A549 (cell line): ENCODE results near the gene HNF4A. TPM values are rescaled to one million over a fixed set of nuclear protein-coding genes. Genes with fewer than 3 reads are reported as not detected.

ENCODE experiments used
- ATAC-seq, 2 experiments: fragments of 200-7000 bp in 1 of 2; fragments of >200 bp in 1 of 2; cut with Nextera tagmentation in 1 of 2; cut with Tn5 transposase in 1 of 2; 3 replicates each; pipeline versions ENCODE4 v1.8.0 to v1.9.1; 2018 to 2020; ENCODE audit warnings: mild to moderate bottlenecking in 1 of 2, moderate library complexity in 1 of 2
- CTCF ChIA-PET: fragments of 300-600 bp; sonication (Branson Sonifier 250); formaldehyde crosslinking; extraction: SDS; loops from one replicate; lab custom pipeline; 2021; ENCODE audit warnings: antibody characterized with exemption, inconsistent platforms; lab: Yijun Ruan, JAX
- POLR2A ChIA-PET: fragments of 350-600 bp; formaldehyde crosslinking; extraction: SDS; loops from one replicate; lab custom pipeline; 2021; ENCODE audit warnings: antibody characterized with exemption, inconsistent platforms; lab: Yijun Ruan, JAX
- DNase-seq, 2 experiments: peaks; one replicate each; pipeline versions ENCODE4 v3.0.0 to v3.0.0-alpha.2; 2011 to 2016; ENCODE audit warnings: low read depth in 1 of 2, low spot score in 1 of 2
- FAIRE-seq: peaks from 2 replicates; lab custom pipeline; 2011; peaks lifted over from hg19 to GRCh38; lab: Jason Lieb, UNC
- H3K27ac ChIP-seq, 2 experiments: fragments of >200 bp; sonication (Bioruptor Twin); formaldehyde crosslinking; 3 replicates each; pipeline ENCODE4 v1.5.1; 2016 to 2017
- H3K4me1 ChIP-seq: fragments of >200 bp; sonication (Bioruptor Twin); formaldehyde crosslinking; 3 replicates; pipeline ENCODE4 v1.6.1; 2016
- H3K4me2 ChIP-seq: fragments of >200 bp; sonication (Bioruptor Twin); formaldehyde crosslinking; 3 replicates; pipeline ENCODE4 v1.6.1; 2016
- H3K4me3 ChIP-seq: fragments of >200 bp; sonication (Bioruptor Twin); formaldehyde crosslinking; 3 replicates; pipeline ENCODE4 v1.5.1; 2016
- H3K9me3 ChIP-seq: fragments of >200 bp; sonication (Bioruptor Twin); formaldehyde crosslinking; 3 replicates; pipeline ENCODE4 v1.6.1; 2016
- CHD2 ChIP-seq: fragments of 150-350 bp; IDR thresholded peaks from 2 replicates; pipeline ENCODE4 v1.6.1; 2014; ENCODE audit warnings: low read length; ENCODE audit not compliant: partially characterized antibody
- E2F6 ChIP-seq: IDR thresholded peaks from 2 replicates; pipeline ENCODE4 v1.6.1; 2012; ENCODE audit warnings: low read depth, borderline replicate concordance
- EHF ChIP-seq: fragments of 250-450 bp; sonication (Bioruptor Pico); IDR thresholded peaks from 2 replicates; pipeline ENCODE4 v1.5.0; 2020; ENCODE audit warnings: mild to moderate bottlenecking
- ESRRA ChIP-seq: fragments of 150-350 bp; IDR thresholded peaks from 2 replicates; pipeline ENCODE4 v1.6.1; 2014; ENCODE audit warnings: mild to moderate bottlenecking, low read length, borderline replicate concordance
- FOXS1 ChIP-seq: fragments of 250-450 bp; sonication (Bioruptor Pico); IDR thresholded peaks from 2 replicates; pipeline ENCODE4 v1.5.0; 2020; ENCODE audit warnings: mild to moderate bottlenecking, moderate library complexity
- HDAC2 ChIP-seq: fragments of 200-600 bp; sonication (generic); IDR thresholded peaks from 2 replicates; pipeline ENCODE4 v1.6.1; 2016
- HES2 ChIP-seq: fragments of >200 bp; sonication (Bioruptor Twin); formaldehyde crosslinking; IDR thresholded peaks from 2 replicates; pipeline ENCODE4 v1.6.1; 2016
- HEYL ChIP-seq: fragments of 250-450 bp; sonication (Bioruptor Pico); IDR thresholded peaks from 2 replicates; pipeline ENCODE4 v1.8.0; 2021; ENCODE audit warnings: mild to moderate bottlenecking, moderate library complexity
- HOXB13 ChIP-seq: fragments of 250-450 bp; sonication (Bioruptor Pico); IDR thresholded peaks from 2 replicates; pipeline ENCODE4 v1.5.0; 2020; ENCODE audit warnings: low read depth, mild to moderate bottlenecking, moderate library complexity
- HOXB5 ChIP-seq: fragments of 250-450 bp; sonication (Bioruptor Pico); IDR thresholded peaks from 2 replicates; pipeline ENCODE4 v1.5.0; 2020; ENCODE audit warnings: mild to moderate bottlenecking, moderate library complexity
- KDM1A ChIP-seq: fragments of 200-600 bp; sonication (generic); IDR thresholded peaks from 2 replicates; pipeline ENCODE4 v1.6.1; 2016; ENCODE audit warnings: low read depth, mild to moderate bottlenecking
- KDM5A ChIP-seq: fragments of 200-600 bp; sonication (generic); IDR thresholded peaks from 2 replicates; pipeline ENCODE4 v1.6.1; 2016; ENCODE audit warnings: antibody characterized with exemption, mild to moderate bottlenecking
- MAX ChIP-seq: IDR thresholded peaks from 2 replicates; pipeline ENCODE4 v1.6.1; 2012
- NR3C1 ChIP-seq: fragments of >200 bp; sonication (Bioruptor Twin); formaldehyde crosslinking; IDR thresholded peaks from 3 replicates; pipeline ENCODE4 v1.6.1; 2017
- PBX3 ChIP-seq: IDR thresholded peaks from 2 replicates; pipeline ENCODE4 v1.6.1; 2012
- RARB ChIP-seq: fragments of 250-450 bp; sonication (Bioruptor Pico); IDR thresholded peaks from 2 replicates; pipeline ENCODE4 v1.8.0; 2021; ENCODE audit warnings: mild to moderate bottlenecking, moderate library complexity
- RFX5 ChIP-seq: fragments of 450-650 bp; IDR thresholded peaks from 2 replicates; pipeline ENCODE4 v1.7.1; 2014; ENCODE audit warnings: antibody characterized with exemption, mild to moderate bottlenecking, moderate library complexity
- RNF2 ChIP-seq: fragments of 200-600 bp; sonication (generic); IDR thresholded peaks from 2 replicates; pipeline ENCODE4 v1.6.1; 2016; ENCODE audit warnings: low read depth, mild to moderate bottlenecking, antibody characterized with exemption, moderate library complexity, borderline replicate concordance
- SMC3 ChIP-seq: fragments of >200 bp; sonication (Bioruptor Twin); formaldehyde crosslinking; IDR thresholded peaks from 3 replicates; pipeline ENCODE4 v1.6.1; 2018; ENCODE audit warnings: inconsistent platforms
- TFCP2L1 ChIP-seq: fragments of 250-450 bp; sonication (Bioruptor Pico); IDR thresholded peaks from 2 replicates; pipeline ENCODE4 v1.5.0; 2021; ENCODE audit warnings: mild to moderate bottlenecking
- TP53 ChIP-seq: fragments of 250-450 bp; sonication (Bioruptor Pico); IDR thresholded peaks from 2 replicates; pipeline ENCODE4 v1.5.0; 2021; ENCODE audit warnings: mild to moderate bottlenecking, moderate library complexity
- USF2 ChIP-seq: fragments of 450-650 bp; IDR thresholded peaks from 2 replicates; pipeline ENCODE4 v1.6.1; 2014; ENCODE audit warnings: antibody characterized with exemption
- ZFP36 ChIP-seq: fragments of 450-650 bp; IDR thresholded peaks from 2 replicates; pipeline ENCODE4 v1.6.1; 2014; ENCODE audit warnings: borderline replicate concordance; ENCODE audit not compliant: partially characterized antibody
- whole genome bisulfite sequencing: methylation state at CpG from one replicate; pipeline ENCODE4 v1.1.6; 2017; ENCODE audit errors: missing lambda C conversion rate; 5-methylcytosine and 5-hydroxymethylcytosine counted together
- polyA plus RNA-seq, 4 experiments: library from polyadenylated mRNA; depleted of rRNA in 3 of 4; stranded (reverse); fragments of >200 nt; fragmentation: RNase III in 1 of 4; extraction: RNeasy Plus Mini Kit Qiagen cat#74134 plus additional on column Dnase treatment in 1 of 4; gene quantifications; 2 replicates in 3 of 4; 3 replicates in 1 of 4; pipeline ENCODE4 v1.2.3, GENCODE V29; 2011 to 2017

Gene HNF4A
- polyA plus RNA-seq, 2 of the 4 experiments (the other 2 are of a cell fraction), result 20.0 to 26.2 TPM

- H3K4me3 ChIP-seq, result no peak overlapping the region
- peaks cover 68% of the 10 kb centered on the region for H3K4me1 ChIP-seq
- ATAC-seq, result no peak
- H3K4me2 ChIP-seq, result no peak overlapping the region
- peak; percentile 59; the same call in 1 of the 2 replicates for TF ChIP-seq HDAC2
- peak; percentile 54; the same call in 1 of the 2 replicates for TF ChIP-seq KDM1A
- TF ChIP-seq TP53 (CRISPR knock-in tag), result no peak
- TF ChIP-seq, all 56 proteins: peak for 2
- no peak for FAIRE-seq
- no peaks in the 10 kb centered on the region for H3K9me3 ChIP-seq
- WGBS, result 83% methylated on average over 6 of the region's 6 CpGs
- ChIA-PET POLR2A (no interaction called here), CTCF (interaction anchor here (0.9 to 10.5 kb wide), 17 partner anchors 15 to 221 kb away, joined by 3 to 147 read pairs (median 7); no protein-coding TSS in a partner anchor)
- H3K27ac ChIP-seq, result peak overlapping the region; percentile 6 to 60; a peak in 3 of 6 replicates
- no peak for DNase-seq
Measured at GRCh38 chr20:44389871-44390270, 34.4 kb downstream of the HNF4A start.

- FAIRE-seq (no peak), ATAC-seq (no peak), DNase-seq (no peak)
- TF ChIP-seq TFCP2L1 (CRISPR knock-in tag) (no peak), EHF (CRISPR knock-in tag) (no peak), PBX3 (no peak), HEYL (CRISPR knock-in tag) (no peak), FOXS1 (CRISPR knock-in tag) (no peak), HDAC2 (no peak), RARB (CRISPR knock-in tag) (no peak), RNF2 (no peak)
- ChIA-PET CTCF (interaction anchor here (1.1 to 10.5 kb wide), 9 partner anchors 16 to 219 kb away, joined by 3 to 147 read pairs (median 8); no protein-coding TSS in a partner anchor), POLR2A (no interaction called here)
- H3K27ac ChIP-seq, result peak overlapping the region in 1 of 2 experiments; percentile 60; a peak in 3 of 6 replicates
- peaks cover 68% of the 10 kb centered on the region for H3K4me1 ChIP-seq
- H3K4me3 ChIP-seq, result no peak overlapping the region
- H3K9me3 ChIP-seq, result no peaks in the 10 kb centered on the region
- WGBS, result no CpG with 5 or more reads among the region's 5 CpGs
- no peak overlapping the region for H3K4me2 ChIP-seq
Measured at GRCh38 chr20:44390280-44390679, 34.8 kb downstream of the HNF4A start.

GRCh38 chr20:44392088-44392775, 36.7 kb downstream of the HNF4A start:
- H3K9me3 ChIP-seq, result no peaks in the 10 kb centered on the region
- no peak overlapping the region for H3K4me2 ChIP-seq
- TF ChIP-seq SMC3 (no peak), HES2 (no peak), KDM5A (no peak), EHF (CRISPR knock-in tag) (no peak), E2F6 (no peak), NR3C1 (no peak), USF2 (no peak), ESRRA (no peak), RFX5 (no peak), MAX (no peak), CHD2 (no peak), RNF2 (no peak), HOXB5 (CRISPR knock-in tag) (no peak), ZFP36 (no peak), HOXB13 (CRISPR knock-in tag) (no peak)
- peaks cover 69% of the 10 kb centered on the region for H3K4me1 ChIP-seq
- no peak for DNase-seq
- ATAC-seq, result no peak
- no peak overlapping the region for H3K4me3 ChIP-seq
- ChIA-PET CTCF (interaction anchor here (0.6 to 10.5 kb wide), 5 partner anchors 10 to 177 kb away, joined by 3 to 147 read pairs (median 37); no protein-coding TSS in a partner anchor), POLR2A (no interaction called here)
- no peak for FAIRE-seq
- H3K27ac ChIP-seq, result peak overlapping the region; percentile 75 to 87
- 88% methylated on average over 8 of the region's 8 CpGs for WGBS
